ENCODE measurements around the gene FBXO39.
A peak's percentile ranks its signal among the peaks of the same experiment; 100 is the strongest.

FBXO39 gene

DNA sequence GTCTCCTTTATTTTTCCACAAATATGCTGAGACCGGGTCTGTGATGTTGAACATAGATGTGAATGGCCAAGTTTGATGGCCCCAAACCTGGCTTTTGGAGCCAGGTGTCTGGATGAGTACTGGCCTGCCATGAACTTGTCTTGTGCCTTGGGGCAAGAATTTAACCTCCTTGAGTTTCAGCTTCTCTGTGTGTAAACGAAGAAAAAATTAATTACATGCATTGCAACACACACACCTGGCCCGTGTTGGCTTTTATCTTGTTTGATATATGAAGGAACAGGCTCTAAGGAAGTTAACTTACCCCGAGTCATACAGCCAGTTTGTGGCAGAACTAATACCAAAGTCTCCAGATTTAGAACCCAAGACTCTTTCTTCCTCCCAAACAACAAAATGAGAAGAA is 13.1 kb downstream of the FBXO39 start:
- no peak for DNase-seq (ENCODE audit: low read depth)
- H3K4me3 ChIP-seq (ENCODE audit: low read length), result no peak overlapping the region
- TF ChIP-seq, protein P1, sequence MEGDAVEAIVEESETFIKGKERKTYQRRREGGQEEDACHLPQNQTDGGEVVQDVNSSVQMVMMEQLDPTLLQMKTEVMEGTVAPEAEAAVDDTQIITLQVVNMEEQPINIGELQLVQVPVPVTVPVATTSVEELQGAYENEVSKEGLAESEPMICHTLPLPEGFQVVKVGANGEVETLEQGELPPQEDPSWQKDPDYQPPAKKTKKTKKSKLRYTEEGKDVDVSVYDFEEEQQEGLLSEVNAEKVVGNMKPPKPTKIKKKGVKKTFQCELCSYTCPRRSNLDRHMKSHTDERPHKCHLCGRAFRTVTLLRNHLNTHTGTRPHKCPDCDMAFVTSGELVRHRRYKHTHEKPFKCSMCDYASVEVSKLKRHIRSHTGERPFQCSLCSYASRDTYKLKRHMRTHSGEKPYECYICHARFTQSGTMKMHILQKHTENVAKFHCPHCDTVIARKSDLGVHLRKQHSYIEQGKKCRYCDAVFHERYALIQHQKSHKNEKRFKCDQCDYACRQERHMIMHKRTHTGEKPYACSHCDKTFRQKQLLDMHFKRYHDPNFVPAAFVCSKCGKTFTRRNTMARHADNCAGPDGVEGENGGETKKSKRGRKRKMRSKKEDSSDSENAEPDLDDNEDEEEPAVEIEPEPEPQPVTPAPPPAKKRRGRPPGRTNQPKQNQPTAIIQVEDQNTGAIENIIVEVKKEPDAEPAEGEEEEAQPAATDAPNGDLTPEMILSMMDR (conservative IDR thresholded peaks at IDR 0.05; ENCODE audit: low read length), result no peak

DNA sequence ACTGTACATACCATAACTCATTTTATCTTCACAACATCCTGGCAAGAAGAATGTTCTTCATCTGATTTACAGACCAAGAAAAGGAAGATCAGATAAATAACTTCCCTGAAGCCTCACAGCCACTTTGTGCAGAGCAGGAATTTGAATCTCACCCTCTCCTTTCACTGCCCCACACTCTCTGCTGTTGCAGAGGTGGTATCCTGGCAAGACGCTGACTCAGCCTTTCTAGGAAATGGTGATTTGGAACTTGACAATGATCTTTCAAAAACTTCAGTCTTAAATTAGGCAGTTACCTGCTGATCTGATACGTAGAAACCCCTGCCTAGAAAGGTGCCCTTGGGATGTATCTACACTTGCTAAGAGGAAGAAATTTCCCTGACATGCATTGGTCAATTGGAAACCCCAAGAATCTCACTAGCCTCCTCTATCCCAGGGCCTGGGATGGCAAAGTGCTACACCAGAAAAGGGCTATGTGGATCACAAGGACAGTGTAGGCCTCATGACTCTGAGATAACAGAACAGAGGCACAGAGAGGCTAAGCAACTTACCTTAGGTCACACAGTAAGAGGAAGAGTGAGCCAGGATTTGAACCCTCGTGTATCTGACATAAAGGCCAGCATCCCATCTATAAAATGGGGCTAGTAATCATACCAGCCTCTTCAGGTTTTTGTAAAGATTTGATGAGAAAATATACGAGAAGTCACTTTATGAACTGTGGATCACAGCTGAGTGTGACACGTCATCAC is 17.9 kb downstream of the FBXO39 start:
- DNase-seq (ENCODE audit: low read depth), result no peak
- H3K4me3 ChIP-seq (ENCODE audit: low read length), result no peak overlapping the region
- TF ChIP-seq, protein P1 (conservative IDR thresholded peaks at IDR 0.05; ENCODE audit: low read length), result no peak

DNA sequence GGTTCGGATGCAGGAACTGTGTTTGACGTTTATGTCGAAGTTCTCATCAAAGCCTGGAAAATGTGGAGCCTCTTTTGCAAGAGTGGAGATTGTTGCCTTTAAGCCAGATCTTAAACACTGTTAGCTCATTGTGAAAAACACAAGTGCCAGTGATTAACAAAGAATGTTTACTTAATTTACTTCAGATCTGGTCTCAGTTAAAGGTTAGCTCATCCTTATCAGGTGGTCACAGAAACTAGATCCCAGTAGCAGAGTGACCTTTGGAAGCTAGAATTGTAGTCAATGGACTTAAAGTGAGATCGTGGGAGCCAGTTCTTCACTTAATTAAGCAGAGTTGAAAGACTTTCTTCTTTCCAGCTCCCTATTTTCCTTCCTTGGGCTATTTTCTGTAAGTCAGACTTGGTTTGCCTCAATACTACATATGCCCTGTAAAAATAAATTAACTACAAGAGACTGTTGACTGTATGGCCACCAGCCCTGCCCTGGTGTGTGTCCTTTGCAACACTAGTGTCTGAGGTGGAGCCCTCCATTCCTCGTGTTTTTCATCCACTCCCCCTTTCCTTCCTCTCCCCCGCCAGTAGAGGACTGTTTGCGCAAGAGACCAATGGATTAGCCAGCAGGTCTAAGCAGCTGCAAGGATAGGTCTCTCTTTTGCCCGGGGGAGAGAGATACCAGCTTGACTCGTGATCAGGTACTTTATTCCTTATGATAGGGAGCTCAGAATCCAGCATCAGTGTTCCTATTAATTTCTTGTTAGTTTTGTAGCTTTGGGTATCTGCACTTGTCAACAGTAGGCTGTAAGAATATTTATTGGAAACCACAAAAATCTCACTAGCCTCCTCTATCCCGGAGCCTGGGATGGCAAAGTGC is 20.2 kb downstream of the FBXO39 start:
- peak; percentile 17 for DNase-seq (ENCODE audit: low read depth)
- no peak overlapping the region for H3K4me3 ChIP-seq (ENCODE audit: low read length)
- TF ChIP-seq, protein P1 (conservative IDR thresholded peaks at IDR 0.05; ENCODE audit: low read length), result no peak

DNA sequence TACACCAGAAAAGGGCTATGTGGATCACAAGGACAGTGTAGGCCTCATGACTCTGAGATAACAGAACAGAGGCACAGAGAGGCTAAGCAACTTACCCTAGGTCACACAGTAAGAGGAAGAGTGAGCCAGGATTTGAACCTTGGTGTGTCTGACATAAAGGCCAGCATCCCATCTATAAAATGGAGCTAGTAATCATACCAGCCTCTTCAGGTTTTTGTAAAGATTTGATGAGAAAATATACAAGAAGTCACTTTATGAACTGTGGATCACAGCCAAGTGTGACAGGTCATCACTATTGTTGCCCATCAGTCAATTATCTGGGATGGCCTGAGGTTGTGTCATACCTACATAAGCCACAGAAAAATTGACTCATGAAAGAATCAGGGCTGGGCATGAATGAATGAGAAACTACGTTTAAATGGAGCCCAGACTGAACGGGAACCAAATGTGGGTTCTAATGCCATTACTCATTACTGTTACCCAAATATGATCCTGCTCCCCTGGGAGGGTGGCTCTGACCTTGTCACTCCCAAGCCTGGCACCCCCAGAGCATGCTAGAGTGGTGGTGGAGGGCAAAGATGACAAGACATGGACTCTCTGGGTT is 21.0 kb downstream of the FBXO39 start:
- H3K4me3 ChIP-seq (ENCODE audit: low read length), result no peak overlapping the region
- TF ChIP-seq, protein P1 (conservative IDR thresholded peaks at IDR 0.05; ENCODE audit: low read length), result no peak
- peak; percentile 54 for DNase-seq (ENCODE audit: low read depth)

DNA sequence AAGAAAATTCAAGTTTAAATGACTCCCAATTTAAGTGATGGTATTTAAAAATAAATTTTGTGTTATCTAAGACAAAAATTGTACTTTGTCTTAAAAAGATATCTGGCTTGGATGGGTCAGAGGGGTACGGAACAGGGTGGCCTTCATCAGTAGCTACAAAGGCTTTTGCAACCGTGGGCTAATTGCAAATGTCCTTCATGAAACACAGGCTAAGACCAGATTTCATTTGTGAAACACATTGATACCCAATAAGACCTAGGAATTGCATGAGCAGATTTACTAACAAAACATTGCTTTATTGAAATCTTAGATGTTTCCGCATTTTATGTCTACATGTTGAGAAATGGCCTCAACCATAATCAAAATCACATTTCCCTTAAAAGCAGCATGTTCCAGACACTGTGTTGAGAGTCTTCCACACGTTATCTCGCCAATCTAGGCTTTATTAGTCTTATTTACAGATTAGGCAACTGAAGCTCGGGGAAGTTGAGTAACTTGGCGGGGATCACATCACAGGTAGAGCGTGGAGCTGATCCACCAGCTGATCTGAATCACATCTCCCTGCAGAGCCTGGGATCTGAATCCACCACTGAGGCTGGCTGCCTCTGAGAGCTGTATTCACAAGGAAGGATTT is 21.8 kb downstream of the FBXO39 start:
- TF ChIP-seq, protein P1 (conservative IDR thresholded peaks at IDR 0.05; ENCODE audit: low read length), result no peak
- DNase-seq (ENCODE audit: low read depth), result peak; percentile 62
- H3K4me3 ChIP-seq (ENCODE audit: low read length), result no peak overlapping the region

DNA sequence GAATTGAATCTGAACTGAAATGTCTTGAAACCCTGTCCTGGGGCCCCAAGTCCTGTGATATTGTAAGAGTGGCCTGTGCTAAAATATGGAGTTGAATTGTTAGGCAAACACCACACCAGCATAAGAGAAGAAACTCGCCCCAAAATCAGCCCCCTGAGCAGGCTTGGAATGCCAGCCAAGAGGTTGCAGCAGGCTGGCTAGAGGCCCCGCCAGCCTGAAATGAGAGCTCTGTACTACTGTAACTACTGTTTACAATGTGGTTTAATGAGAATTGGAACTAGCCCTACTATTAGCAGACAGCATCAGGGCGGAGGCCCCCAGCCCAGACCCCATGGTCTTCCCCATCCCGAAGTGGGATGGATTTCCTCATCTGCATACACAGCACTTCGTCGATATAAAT is 23.7 kb downstream of the FBXO39 start:
- DNase-seq (ENCODE audit: low read depth), result no peak
- no peak overlapping the region for H3K4me3 ChIP-seq (ENCODE audit: low read length)
- TF ChIP-seq, protein P1 (conservative IDR thresholded peaks at IDR 0.05; ENCODE audit: low read length), result no peak

Measured in AG10803 (cell line).